Naive B cell (primary cell): ENCODE measurements around the gene ENG. TPM values are rescaled to one million over a fixed set of nuclear protein-coding genes. Genes with fewer than 3 reads are reported as not detected.

Source experiments
- ATAC-seq, 2 donors: fragments of 150-1000 bp; cut with Tn5 transposase; 2 replicates each; pipeline ENCODE4 v1.10.0; 2021; ENCODE audit warnings: low read depth in 2 of 2, mild to moderate bottlenecking in 2 of 2, moderate library complexity in 2 of 2
- DNase-seq: peaks from one replicate; pipeline ENCODE4 v3.0.0; 2022
- H3K27ac Mint-ChIP-seq, 6 donors: one replicate each; pipeline ENCODE4 v1.8.0; 2020 to 2022; ENCODE audit warnings: mild to moderate bottlenecking in 6 of 6, mixed read lengths in 6 of 6, moderate library complexity in 5 of 6, inconsistent platforms in 2 of 6
- H3K27me3 Mint-ChIP-seq, 3 donors: one replicate each; pipeline ENCODE4 v1.8.0; 2021 to 2022; ENCODE audit warnings: mixed read lengths in 3 of 3, mild to moderate bottlenecking in 1 of 3
- H3K36me3 Mint-ChIP-seq, 2 donors: one replicate each; pipeline ENCODE4 v1.8.0; 2020 to 2022; ENCODE audit warnings: mixed read lengths in 2 of 2, inconsistent platforms in 1 of 2, mild to moderate bottlenecking in 1 of 2
- H3K4me1 Mint-ChIP-seq, 3 donors: one replicate each; pipeline ENCODE4 v1.8.0; 2020 to 2022; ENCODE audit warnings: mixed read lengths in 3 of 3, inconsistent platforms in 1 of 3, mild to moderate bottlenecking in 1 of 3, moderate library complexity in 1 of 3
- H3K4me3 Mint-ChIP-seq, 8 donors: one replicate each; pipeline ENCODE4 v1.8.0; 2020 to 2022; ENCODE audit warnings: mild to moderate bottlenecking in 8 of 8, mixed read lengths in 8 of 8, moderate library complexity in 8 of 8, inconsistent platforms in 2 of 8
- H3K9me3 Mint-ChIP-seq, 7 donors: one replicate each; pipeline ENCODE4 v1.8.0; 2020 to 2022; ENCODE audit warnings: mixed read lengths in 7 of 7, mild to moderate bottlenecking in 5 of 7, inconsistent platforms in 2 of 7, moderate library complexity in 1 of 7
- polyA plus RNA-seq, 6 donors: library from polyadenylated mRNA; unstranded; fragments of 300-500 nt; fragmentation: Illumina TruSeq; gene quantifications; one replicate each; pipeline ENCODE4 v1.2.3, GENCODE V29; 2021; ENCODE audit warnings: low read depth in 6 of 6

Gene ENG
- polyA plus RNA-seq, result 1 to 10 TPM in 5 of 6 donors, not detected in 1; 3.5 to 8.2 (median 5.8) TPM

DNA sequence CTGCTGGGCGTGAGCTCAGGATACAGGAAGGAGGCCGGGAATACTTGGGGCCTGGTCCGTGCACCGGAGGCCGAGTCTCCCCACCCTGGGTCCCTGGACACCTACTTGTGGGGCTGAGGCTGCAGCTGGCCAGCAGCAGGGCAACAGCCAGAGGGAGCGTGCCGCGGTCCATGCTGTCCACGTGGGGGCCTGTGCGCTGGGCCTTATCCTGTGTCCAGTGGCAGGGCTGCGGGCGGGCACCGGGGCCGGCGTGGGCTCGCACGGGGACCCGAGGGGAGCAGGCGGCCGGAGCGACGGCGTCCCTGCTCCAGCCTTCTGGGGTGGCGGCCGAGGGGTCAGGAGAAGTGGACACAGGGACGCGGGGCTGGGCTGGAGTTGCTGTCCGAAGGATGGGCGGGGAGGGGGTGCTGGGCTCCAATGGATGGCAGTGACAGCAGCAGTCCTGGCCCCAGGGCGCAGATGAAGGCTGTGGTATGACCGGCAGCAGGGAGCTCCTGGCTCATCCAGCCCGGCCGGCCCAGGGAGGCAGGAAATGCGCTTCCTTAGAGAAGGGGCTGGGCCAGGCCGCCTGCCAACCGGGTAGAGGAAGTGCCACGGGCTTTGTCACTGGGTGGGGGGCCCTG, at the start of gene ENG:
TSS of gene ENG (minus strand) at position 475 of the 623 bp plus-strand sequence. CDS start at position 172, 303 bp downstream.
- peaks cover 3 to 12% of the 10 kb centered on the region in 2 donors for H3K36me3 Mint-ChIP-seq
- ATAC-seq (peak; percentile 59 to 68), DNase-seq (no peak)
- H3K4me3 Mint-ChIP-seq, result peak within 1 kb of the TSS; percentile 88 to 95 (median 94)
- H3K27me3 Mint-ChIP-seq, result no peaks in the 10 kb centered on the region
- H3K4me1 Mint-ChIP-seq, result peaks cover 27 to 58% (median 51%) of the 10 kb centered on the region in 3 donors
- peaks cover 2 to 15% (median 6%) of the 10 kb centered on the region in 7 donors for H3K9me3 Mint-ChIP-seq
- H3K27ac Mint-ChIP-seq, result peak within 1 kb of the TSS; percentile 78 to 96 (median 89)

DNA sequence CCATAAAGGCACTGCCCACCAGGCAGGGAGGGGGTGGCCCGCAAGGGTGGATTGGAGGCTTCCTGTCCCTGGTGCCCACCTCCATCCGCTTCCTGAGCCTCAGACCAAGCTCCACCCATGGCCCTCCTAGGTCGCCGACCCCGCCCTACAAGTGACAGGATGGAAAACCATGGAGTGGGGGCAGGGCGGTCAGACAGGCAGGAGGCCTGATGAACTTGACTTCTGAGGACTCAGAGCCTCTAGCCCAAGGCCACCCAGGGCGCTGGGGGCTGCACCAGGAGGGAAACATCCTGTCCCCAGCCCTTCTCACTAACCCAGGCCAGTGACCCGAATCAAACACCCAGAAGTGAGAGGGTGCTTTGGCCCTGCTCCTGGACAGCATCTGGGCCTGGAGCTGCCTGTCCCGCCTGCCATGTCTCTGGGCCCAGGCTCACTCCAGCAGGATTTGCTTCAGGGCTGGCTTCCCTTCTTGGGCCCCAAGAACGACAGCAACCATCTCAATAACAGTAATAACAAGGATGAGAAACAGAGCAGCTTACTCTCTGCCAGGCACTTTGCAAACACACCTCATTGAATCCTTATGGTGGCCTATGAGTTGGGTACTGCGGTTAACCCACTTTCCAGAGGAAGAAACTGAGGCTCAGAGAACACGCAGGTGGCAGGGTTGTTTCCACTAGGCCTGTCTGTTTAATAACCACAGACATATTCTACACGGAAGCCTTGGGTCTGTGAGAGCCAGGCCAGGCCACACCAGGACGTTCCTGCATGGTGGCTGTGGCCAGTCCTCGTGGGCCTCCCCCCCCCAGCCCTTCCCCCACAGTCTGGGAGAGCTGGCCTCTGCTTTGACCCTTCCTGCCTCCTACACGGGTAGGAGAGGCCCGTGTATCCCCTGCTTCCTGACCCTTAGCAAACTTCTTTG, 49.4 kb upstream of the ENG start:
- no peak for DNase-seq
- Mint-ChIP-seq H3K27ac (peak overlapping the region; percentile 71 to 100 (median 100)), H3K27me3 (no peaks in the 10 kb centered on the region), H3K9me3 (no peaks in the 10 kb centered on the region), H3K4me1 (peaks cover 27 to 73% (median 54%) of the 10 kb centered on the region in 3 donors), H3K4me3 (peak overlapping the region; percentile 75 to 92 (median 89)), H3K36me3 (no peaks in the 10 kb centered on the region)
- ATAC-seq, result no peak

DNA sequence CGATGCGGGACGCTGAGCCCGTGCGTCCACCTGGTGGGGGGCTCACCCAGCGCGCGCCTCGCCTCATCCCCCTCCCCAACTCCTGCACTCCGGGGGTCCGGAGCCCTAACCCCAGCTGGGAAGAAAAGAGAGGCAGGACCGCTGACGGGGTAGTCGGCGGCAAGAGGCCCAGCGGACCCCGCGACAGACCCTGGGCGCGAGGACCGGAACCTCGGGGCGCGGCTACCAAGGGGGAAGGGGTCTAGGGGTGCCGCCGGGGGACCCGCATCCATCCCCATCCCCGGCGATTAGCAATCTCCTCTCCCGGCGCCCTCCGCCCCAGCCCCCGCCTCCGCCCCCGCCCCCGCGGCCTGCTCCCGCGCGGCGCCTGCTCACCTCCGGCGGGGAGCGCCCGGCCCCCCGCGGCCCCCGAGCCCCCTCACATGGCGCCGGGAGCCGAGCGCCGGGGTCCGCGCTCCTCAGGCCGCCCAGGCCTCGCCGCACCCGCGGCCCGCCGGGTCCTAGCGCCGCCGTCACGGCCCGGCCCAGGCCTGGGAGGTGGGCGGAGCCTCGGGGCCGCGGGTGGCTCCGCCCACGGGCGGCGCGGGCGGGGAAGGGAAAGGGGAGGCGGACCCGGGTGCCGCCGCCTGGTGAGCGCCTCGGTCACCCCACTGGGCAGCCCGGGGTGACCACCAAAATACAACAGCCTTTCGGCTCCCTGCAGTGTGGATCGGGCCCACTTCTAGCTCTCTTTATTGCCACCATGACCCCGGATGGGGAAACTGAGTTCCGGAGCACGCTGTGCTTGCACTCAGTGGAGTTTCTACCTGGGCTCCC, 44.9 kb upstream of the ENG start, which contains the start of gene ST6GALNAC6:
TSS of gene ST6GALNAC6 (minus strand) at position 476 of the 816 bp plus-strand sequence. CDS start 1,622 bp downstream, outside the sequence.
- DNase-seq (peak; percentile 72), ATAC-seq (peak; percentile 85 to 89)
- H3K4me1 Mint-ChIP-seq, result peaks cover 29 to 57% (median 45%) of the 10 kb centered on the region in 3 donors

DNA sequence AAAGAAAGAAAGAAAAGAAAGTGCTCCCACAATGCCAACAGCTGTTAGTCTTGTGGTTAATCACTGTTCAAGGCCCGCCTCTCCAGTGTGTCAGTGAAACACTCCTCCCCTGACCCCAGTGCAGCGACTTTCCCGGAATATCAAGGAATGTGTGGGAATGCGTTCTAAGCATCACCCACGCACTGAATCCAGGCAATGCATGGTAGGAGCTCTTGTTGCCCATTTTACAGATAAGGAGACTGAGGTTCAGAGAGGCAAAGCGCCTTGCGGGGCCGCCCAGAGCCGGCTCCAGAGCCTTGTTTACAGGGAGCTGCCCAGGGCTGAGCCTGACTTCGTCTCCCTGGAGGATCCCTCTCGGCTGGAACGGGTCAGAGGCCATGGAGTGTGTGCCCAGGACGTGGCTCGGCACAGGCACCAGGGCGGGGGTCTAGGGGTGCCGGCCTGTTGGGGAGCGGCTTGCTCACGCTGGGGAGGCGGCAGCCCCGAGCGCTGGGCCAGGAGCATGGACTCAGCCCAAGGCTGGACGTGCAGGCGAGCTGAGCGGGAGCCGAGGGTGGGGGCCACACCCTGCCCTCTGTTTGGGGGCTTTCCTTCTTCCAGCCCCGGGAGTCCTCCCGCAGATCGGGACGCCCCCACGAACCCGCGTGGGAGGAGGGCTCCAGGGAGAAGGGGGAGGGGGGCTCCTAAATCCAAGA, 44.1 kb upstream of the ENG start:
- peak overlapping the region in 5 of 6 donors; percentile 33 to 90 (median 87) for H3K27ac Mint-ChIP-seq
- ATAC-seq (peak in 1 of 2 donors; percentile 8), DNase-seq (no peak)
- H3K4me3 Mint-ChIP-seq, result peak overlapping the region; percentile 82 to 93 (median 85)
- peaks cover 0 to 7% (median 6%) of the 10 kb centered on the region in 7 donors for H3K9me3 Mint-ChIP-seq
- H3K4me1 Mint-ChIP-seq, result peaks cover 21 to 49% (median 37%) of the 10 kb centered on the region in 3 donors
- peaks cover 20 to 25% of the 10 kb centered on the region in 2 donors for H3K36me3 Mint-ChIP-seq
- H3K27me3 Mint-ChIP-seq, result no peaks in the 10 kb centered on the region

More for the DNA sequence above, 44.9 kb upstream of the ENG start, which contains the start of gene ST6GALNAC6:
- no peaks in the 10 kb centered on the region for H3K27me3 Mint-ChIP-seq
- peak within 1 kb of the TSS; percentile 84 to 93 (median 86) for H3K4me3 Mint-ChIP-seq
- peaks cover 0 to 6% (median 3%) of the 10 kb centered on the region in 7 donors for H3K9me3 Mint-ChIP-seq
- H3K36me3 Mint-ChIP-seq, result peaks cover 13 to 18% of the 10 kb centered on the region in 2 donors
- H3K27ac Mint-ChIP-seq, result peak within 1 kb of the TSS in 5 of 6 donors; percentile 33 to 90 (median 87)

DNA sequence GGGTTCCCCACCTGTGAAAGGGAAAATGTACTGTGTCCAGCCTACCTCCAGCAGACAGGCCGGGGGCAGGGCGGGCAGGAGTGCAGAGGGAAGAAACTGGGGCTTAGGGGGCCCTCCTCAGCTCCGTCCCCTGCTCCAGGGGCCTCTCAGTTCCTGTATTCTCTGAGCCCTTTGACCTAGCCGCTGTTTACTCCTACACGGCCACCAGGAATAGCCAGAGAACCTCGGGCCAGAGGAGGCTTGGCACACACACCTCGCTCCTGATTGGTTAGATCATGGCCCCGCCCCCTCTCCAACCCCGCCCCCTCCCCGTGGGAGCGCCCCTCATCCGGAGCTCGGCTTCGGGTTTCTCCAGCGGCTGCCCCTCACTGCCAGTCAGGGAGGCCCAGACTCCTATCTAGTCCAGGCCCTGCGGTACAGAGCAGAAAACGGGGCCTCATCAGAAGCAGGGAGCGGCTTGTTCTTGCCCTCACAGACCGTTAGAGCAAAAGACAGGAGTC, 42.8 kb upstream of the ENG start:
- peaks cover 17 to 41% (median 29%) of the 10 kb centered on the region in 3 donors for H3K4me1 Mint-ChIP-seq
- peak overlapping the region in 3 of 6 donors; percentile 19 to 87 (median 21) for H3K27ac Mint-ChIP-seq
- peak; percentile 16 for DNase-seq

DNA sequence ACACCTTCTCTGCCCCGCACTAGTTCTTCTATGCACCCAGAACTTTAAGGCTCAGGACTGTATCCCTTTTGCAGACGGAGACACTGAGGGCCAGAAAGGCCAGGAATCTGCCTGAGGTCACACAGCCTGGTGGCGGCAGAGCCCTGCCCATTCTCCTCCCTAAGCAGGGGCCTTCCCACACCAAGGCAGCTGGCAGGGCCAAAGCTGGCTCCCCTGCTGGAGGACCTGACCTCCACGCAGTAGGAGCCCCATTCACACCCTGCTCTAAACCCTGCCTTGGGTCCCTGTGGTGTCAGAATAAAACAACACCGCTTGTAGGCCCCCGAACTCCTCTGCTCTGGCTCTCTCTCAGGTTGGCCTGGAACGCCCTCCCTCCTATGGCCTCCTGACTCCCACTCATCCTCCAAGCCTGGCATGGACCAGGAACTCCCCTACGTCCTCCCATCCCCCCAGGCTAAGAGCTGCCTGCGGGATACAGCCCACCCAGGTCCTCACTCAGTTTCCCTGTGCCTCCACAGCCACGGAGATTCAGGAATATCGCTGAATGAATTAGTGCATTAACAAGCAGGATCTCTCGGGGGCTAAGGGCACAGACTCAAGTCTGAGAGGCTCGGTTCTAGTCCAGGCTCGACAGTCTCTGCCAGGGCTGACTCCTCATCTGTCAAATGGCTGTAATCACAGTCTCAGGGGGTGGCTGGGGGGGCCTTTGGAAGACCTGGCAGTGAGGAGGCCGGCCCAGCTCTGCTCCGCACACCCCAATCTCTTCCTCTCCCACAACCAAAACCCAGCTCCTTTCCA, 42.1 kb upstream of the ENG start:
- Mint-ChIP-seq H3K36me3 (peaks cover 33 to 37% of the 10 kb centered on the region in 2 donors), H3K27ac (peak overlapping the region in 2 of 6 donors; percentile 53 to 58), H3K9me3 (peaks cover 0 to 19% (median 8%) of the 10 kb centered on the region in 7 donors), H3K27me3 (no peaks in the 10 kb centered on the region), H3K4me3 (peak overlapping the region in 3 of 8 donors; percentile 3 to 82 (median 25)), H3K4me1 (peaks cover 18 to 34% (median 27%) of the 10 kb centered on the region in 3 donors)
- DNase-seq, result no peak
- ATAC-seq, result no peak

More for the DNA sequence above, 42.8 kb upstream of the ENG start:
- peaks cover 0 to 19% (median 8%) of the 10 kb centered on the region in 7 donors for H3K9me3 Mint-ChIP-seq
- peaks cover 32 to 35% of the 10 kb centered on the region in 2 donors for H3K36me3 Mint-ChIP-seq
- peak; percentile 14 to 17 for ATAC-seq
- H3K27me3 Mint-ChIP-seq, result no peaks in the 10 kb centered on the region
- peak overlapping the region in 7 of 8 donors; percentile 41 to 90 (median 82) for H3K4me3 Mint-ChIP-seq

DNA sequence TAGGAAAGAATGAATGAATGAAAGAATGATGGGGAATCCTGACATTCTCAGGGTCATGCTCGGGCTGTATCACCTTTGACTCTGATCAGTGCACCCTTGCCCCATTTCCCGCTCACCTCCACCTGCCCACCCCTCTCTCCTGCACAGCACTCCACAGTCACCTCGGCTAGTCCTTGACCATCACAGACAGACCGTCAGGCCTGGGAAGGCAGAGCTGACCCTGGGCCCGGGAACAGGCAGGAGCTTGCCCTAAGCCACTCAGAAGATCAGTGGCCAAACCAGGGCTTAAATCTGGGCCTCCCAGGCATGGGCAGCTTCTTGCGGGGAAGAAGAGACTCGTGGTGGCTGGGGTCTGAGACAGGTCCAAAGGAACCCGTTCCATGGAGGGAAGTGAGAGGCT, 41.4 kb upstream of the ENG start:
- H3K36me3 Mint-ChIP-seq, result peaks cover 33 to 43% of the 10 kb centered on the region in 2 donors
- H3K4me3 Mint-ChIP-seq, result peak overlapping the region in 4 of 8 donors; percentile 25 to 69 (median 43)
- H3K4me1 Mint-ChIP-seq, result peaks cover 17 to 32% (median 26%) of the 10 kb centered on the region in 3 donors

DNA sequence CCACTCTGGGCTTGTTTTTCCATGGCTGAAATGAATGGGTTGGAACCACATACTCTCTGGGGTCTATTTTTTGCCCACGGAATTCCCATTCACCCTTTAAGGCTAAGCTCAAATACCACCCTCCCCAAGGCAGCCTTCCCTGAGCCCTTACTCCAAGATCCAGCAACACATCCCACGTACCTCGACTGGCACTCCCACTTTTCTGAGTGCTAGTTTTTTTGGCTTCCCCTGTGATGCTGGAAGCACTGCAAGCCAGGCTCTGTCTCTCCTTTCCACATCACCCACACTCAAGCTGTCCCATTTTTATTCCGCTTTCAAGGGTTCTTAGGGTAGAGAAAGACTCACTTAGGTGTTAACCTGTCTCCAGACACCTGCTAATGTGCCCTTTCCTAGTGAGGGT, 38.9 kb upstream of the ENG start:
- no peak for ATAC-seq
- no peaks in the 10 kb centered on the region for H3K27me3 Mint-ChIP-seq
- H3K4me3 Mint-ChIP-seq, result no peak overlapping the region
- peaks cover 0 to 19% (median 8%) of the 10 kb centered on the region in 7 donors for H3K9me3 Mint-ChIP-seq
- H3K4me1 Mint-ChIP-seq, result peaks cover 12 to 22% (median 19%) of the 10 kb centered on the region in 3 donors
- H3K36me3 Mint-ChIP-seq, result peaks cover 33 to 43% of the 10 kb centered on the region in 2 donors
- H3K27ac Mint-ChIP-seq, result peak overlapping the region in 2 of 6 donors; percentile 33 to 41
- no peak for DNase-seq

More for the DNA sequence above, 41.4 kb upstream of the ENG start:
- no peak for DNase-seq
- ATAC-seq, result no peak
- Mint-ChIP-seq H3K27me3 (no peaks in the 10 kb centered on the region), H3K27ac (no peak overlapping the region), H3K9me3 (peaks cover 0 to 19% (median 8%) of the 10 kb centered on the region in 7 donors)

DNA sequence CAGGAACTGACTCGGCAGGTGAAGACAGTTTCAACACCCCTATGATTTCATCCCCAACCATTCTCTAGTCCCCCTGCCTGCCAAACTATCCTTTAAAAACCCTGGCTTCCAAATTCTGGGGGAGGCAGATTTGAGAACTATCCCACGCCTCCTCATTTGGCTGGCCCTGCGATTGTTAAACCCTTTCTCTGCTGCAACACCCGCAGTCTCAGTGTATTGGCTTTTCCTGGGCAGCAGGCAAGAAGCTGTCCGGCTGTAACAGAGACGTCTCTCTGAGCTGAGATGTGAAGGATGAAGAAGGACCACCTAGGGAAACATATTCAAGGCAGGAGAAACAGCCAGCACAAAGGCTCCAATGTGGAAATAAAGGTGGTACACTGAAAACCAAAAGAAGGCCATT, 38.4 kb upstream of the ENG start:
- Mint-ChIP-seq H3K4me3 (no peak overlapping the region), H3K27me3 (no peaks in the 10 kb centered on the region), H3K36me3 (peaks cover 35 to 43% of the 10 kb centered on the region in 2 donors), H3K27ac (peak overlapping the region in 2 of 6 donors; percentile 5 to 26), H3K9me3 (peaks cover 0 to 19% (median 8%) of the 10 kb centered on the region in 7 donors), H3K4me1 (peaks cover 12 to 19% (median 16%) of the 10 kb centered on the region in 3 donors)
- DNase-seq (no peak), ATAC-seq (no peak)

DNA sequence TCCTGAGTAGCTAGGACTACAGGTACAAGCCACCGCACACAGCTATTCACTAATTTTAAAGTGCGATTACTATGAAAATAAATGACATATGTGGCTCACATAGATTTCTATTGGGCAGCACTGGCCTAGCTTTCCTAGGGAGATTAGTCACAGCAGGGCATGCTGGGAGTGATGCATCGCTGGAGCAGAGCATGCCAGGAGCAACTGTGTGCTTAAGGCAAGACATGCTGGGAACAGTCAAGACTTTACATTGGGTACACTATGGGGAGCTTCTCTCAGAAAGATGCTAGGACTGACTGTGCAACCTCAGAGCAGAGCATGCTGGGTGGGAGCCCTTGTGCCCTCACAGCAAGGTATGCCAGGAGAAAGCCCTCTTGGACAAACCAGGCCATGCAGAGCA, 35.6 kb upstream of the ENG start:
- Mint-ChIP-seq H3K27me3 (no peaks in the 10 kb centered on the region), H3K4me1 (peaks cover 7 to 14% (median 11%) of the 10 kb centered on the region in 3 donors), H3K36me3 (peaks cover 32 to 34% of the 10 kb centered on the region in 2 donors), H3K4me3 (peak overlapping the region in 1 of 8 donors; percentile 15), H3K9me3 (peaks cover 0 to 18% (median 7%) of the 10 kb centered on the region in 7 donors), H3K27ac (no peak overlapping the region)
- DNase-seq (no peak), ATAC-seq (no peak)

DNA sequence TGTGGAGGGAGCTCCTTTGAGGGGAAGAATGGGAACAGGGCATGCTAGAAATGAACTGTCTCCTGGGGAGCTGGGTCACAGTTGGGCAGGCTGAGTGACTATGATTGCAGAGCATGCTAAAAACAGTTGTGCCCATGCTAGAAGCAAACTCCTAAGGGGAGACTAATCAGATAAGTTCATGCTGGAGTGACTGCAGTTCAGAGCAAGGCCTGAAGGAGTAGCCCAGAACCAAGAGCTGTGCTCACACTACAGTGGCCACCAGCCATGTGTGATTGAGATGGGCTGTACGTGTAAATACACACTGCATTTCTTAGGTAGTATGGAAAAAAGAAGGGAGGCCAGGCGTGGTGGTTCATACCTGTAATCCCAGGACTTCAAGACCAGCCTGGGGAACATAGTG, 33.3 kb upstream of the ENG start:
- peaks cover 10 to 14% of the 10 kb centered on the region in 2 donors for H3K36me3 Mint-ChIP-seq

More for the DNA sequence above, 33.3 kb upstream of the ENG start:
- DNase-seq, result no peak
- H3K9me3 Mint-ChIP-seq, result peaks cover 0 to 4% (median 0%) of the 10 kb centered on the region in 7 donors
- peaks cover 16 to 27% (median 26%) of the 10 kb centered on the region in 3 donors for H3K4me1 Mint-ChIP-seq
- H3K27me3 Mint-ChIP-seq, result no peaks in the 10 kb centered on the region
- H3K4me3 Mint-ChIP-seq, result no peak overlapping the region
- H3K27ac Mint-ChIP-seq, result no peak overlapping the region
- peak; percentile 60 to 77 for ATAC-seq
